ENCODE results near the gene TPD52L1. TPM values are rescaled to one million over a fixed set of nuclear protein-coding genes. Genes with fewer than 3 reads are reported as not detected.

TPD52L1 gene
- total and polyA plus RNA-seq, 7 donors: 8.1 to 98.9 (median 61.0) TPM

Other genes with a start within 250 kb of the TPD52L1 start
- gene RNF217, start 191.3 kb upstream of the TPD52L1 start, total RNA-seq: 10 to 100 TPM; 35.7 to 55.9 (median 49.2) TPM
- 1 to 10 TPM; 1.8 to 3.0 (median 1.8) TPM for gene RNF217, start 191.3 kb upstream of the TPD52L1 start, polyA plus RNA-seq
- gene HDDC2, start 148.2 kb downstream of the TPD52L1 start, total RNA-seq: 10 to 100 TPM; 39.9 to 61.7 (median 55.8) TPM
- 10 to 100 TPM; 56.0 to 82.9 (median 59.6) TPM for gene HDDC2, start 148.2 kb downstream of the TPD52L1 start, polyA plus RNA-seq